ENCODE measurements around the gene FAM90A26. TPM values are rescaled to one million over a fixed set of nuclear protein-coding genes. Genes with fewer than 3 reads are reported as not detected.
"Not testable (repeated sequence)": the region's sequence is repeated elsewhere in the genome, so short reads cannot be mapped to it uniquely, and the experiment has no call there.

The FAM90A26 gene, protein sequence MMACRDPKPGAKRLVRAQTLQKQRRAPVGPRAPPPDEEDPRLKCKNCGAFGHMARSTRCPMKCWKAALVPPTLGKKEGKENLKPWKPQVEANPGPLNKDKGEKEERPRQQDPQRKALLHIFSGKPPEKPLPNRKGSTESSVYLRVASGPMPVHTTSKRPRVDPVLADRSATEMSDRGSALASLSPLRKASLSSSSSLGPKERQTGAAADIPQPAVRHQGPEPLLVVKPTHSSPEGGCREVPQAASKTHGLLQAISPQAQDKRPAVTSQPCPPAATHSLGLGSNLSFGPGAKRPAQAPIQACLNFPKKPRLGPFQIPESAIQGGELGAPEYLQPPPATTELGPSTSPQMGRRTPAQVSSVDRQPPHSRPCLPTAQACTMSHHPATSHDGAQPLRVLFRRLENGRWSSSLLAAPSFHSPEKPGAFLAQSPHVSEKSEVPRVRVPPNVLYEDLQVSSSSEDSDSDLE
- not detected for polyA plus RNA-seq (2013, experiment 1 of 2)
- polyA plus RNA-seq (2013, experiment 2 of 2) = not detected

DNA sequence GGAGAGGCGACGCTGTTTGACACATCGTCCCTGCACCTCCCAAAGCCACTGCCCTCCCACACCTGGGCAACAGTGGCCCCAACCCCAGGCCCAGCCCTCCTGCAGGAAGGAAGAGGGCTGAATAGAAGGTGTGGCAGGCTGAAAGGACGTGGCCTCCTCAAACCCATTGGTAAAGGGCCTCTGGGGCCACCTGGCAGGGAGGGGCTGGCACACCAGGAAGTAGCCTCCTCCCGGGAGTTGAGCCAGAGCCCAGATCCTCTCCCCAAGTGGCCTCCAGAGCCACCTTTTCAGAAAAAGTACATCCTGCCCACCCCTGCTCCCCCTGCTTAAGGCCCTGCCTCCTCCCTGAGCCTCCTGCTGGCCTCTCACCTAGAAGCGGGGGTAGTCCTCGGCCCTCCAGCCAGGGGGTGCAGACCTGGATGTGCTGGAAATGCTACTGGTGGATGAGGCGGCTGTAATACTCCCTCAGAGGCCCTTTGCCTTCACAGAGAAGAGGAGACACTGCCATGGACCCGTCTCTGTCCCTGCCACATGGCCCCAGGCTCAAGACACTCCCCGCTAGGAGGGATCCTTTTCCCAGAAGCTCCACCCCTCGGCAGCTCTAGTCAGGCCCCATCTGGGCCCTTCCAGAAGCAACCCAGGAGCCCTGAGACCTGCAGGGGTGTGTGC, at the start of gene FAM90A26:
TSS of gene FAM90A26 (plus strand) at position 619 of the 669 bp plus-strand sequence. CDS start 2,764 bp downstream, outside the sequence.
- not testable (repeated sequence) for H2AFZ ChIP-seq (ENCODE audit: low read length); H3K36me3 ChIP-seq (replicated peaks in 1 of 2; ENCODE audit: control insufficient read depth in 2 of 2, insufficient read depth in 2 of 2, low read length in 2 of 2); H4K91ac ChIP-seq (ENCODE audit: low read depth, low read length, poor library complexity); H4K8ac ChIP-seq (ENCODE audit: low read depth, low read length); H3K18ac ChIP-seq (ENCODE audit: low read length); H2BK5ac ChIP-seq (ENCODE audit: low read length); H3K79me1 ChIP-seq (ENCODE audit: low read depth, low read length); H2BK120ac ChIP-seq (ENCODE audit: low read depth, low read length); H3K9ac ChIP-seq (ENCODE audit: low read depth, low read length, poor library complexity); H3K27ac ChIP-seq (replicated peaks; ENCODE audit: low read length); DNase-seq (ENCODE audit: low spot score); H2BK12ac ChIP-seq (ENCODE audit: low read length); H3K4me3 ChIP-seq (ENCODE audit: low read length in 2 of 2); H3K23ac ChIP-seq (ENCODE audit: low read depth, low read length, poor library complexity); H3K14ac ChIP-seq (ENCODE audit: low read length); H3K4me1 ChIP-seq (ENCODE audit: control insufficient read depth in 2 of 2, insufficient read depth in 1 of 2, low read depth in 1 of 2, low read length in 2 of 2); H3K27me3 ChIP-seq (ENCODE audit: control insufficient read depth in 3 of 3, insufficient read depth in 3 of 3, low read depth in 1 of 3, low read length in 3 of 3); H3K4ac ChIP-seq (ENCODE audit: low read length); H3K4me2 ChIP-seq (ENCODE audit: insufficient read depth, low read length, poor library complexity, severe bottlenecking); H2AK5ac ChIP-seq (ENCODE audit: low read depth, low read length); H3K9me3 ChIP-seq (replicated peaks in 1 of 2; ENCODE audit: control insufficient read depth in 2 of 2, insufficient read depth in 1 of 2, low read depth in 1 of 2, low read length in 2 of 2); H2BK15ac ChIP-seq (ENCODE audit: low read length)
- WGBS, 2 donors (ENCODE audit: extremely low coverage in 2 of 2, insufficient read length in 2 of 2, insufficient replicate concordance in 1 of 2) = no CpG with 5 or more reads among the region's 11 CpGs

- not testable (repeated sequence) for H2BK12ac ChIP-seq (ENCODE audit: low read length); H2BK120ac ChIP-seq (ENCODE audit: low read depth, low read length); H3K9me3 ChIP-seq (replicated peaks in 1 of 2; ENCODE audit: control insufficient read depth in 2 of 2, insufficient read depth in 1 of 2, low read depth in 1 of 2, low read length in 2 of 2); H3K4ac ChIP-seq (ENCODE audit: low read length); H3K4me3 ChIP-seq (ENCODE audit: low read length in 2 of 2); H3K14ac ChIP-seq (ENCODE audit: low read length); H2BK15ac ChIP-seq (ENCODE audit: low read length); H3K4me2 ChIP-seq (ENCODE audit: insufficient read depth, low read length, poor library complexity, severe bottlenecking); H3K18ac ChIP-seq (ENCODE audit: low read length); H2AFZ ChIP-seq (ENCODE audit: low read length); H3K79me1 ChIP-seq (ENCODE audit: low read depth, low read length); H3K27ac ChIP-seq (replicated peaks; ENCODE audit: low read length); DNase-seq (ENCODE audit: low spot score); H3K23ac ChIP-seq (ENCODE audit: low read depth, low read length, poor library complexity); H4K8ac ChIP-seq (ENCODE audit: low read depth, low read length); H3K9ac ChIP-seq (ENCODE audit: low read depth, low read length, poor library complexity); H2AK5ac ChIP-seq (ENCODE audit: low read depth, low read length); H3K36me3 ChIP-seq (replicated peaks in 1 of 2; ENCODE audit: control insufficient read depth in 2 of 2, insufficient read depth in 2 of 2, low read length in 2 of 2); H3K27me3 ChIP-seq (ENCODE audit: control insufficient read depth in 3 of 3, insufficient read depth in 3 of 3, low read depth in 1 of 3, low read length in 3 of 3); H2BK5ac ChIP-seq (ENCODE audit: low read length); H4K91ac ChIP-seq (ENCODE audit: low read depth, low read length, poor library complexity); H3K4me1 ChIP-seq (ENCODE audit: control insufficient read depth in 2 of 2, insufficient read depth in 1 of 2, low read depth in 1 of 2, low read length in 2 of 2)
- WGBS, 2 donors (ENCODE audit: extremely low coverage in 2 of 2, insufficient read length in 2 of 2, insufficient replicate concordance in 1 of 2) = no CpG with 5 or more reads among the region's 8 CpGs
Observed at GRCh38 chr4:9122711-9123110, 47.5 kb upstream of the FAM90A26 start.

DNA sequence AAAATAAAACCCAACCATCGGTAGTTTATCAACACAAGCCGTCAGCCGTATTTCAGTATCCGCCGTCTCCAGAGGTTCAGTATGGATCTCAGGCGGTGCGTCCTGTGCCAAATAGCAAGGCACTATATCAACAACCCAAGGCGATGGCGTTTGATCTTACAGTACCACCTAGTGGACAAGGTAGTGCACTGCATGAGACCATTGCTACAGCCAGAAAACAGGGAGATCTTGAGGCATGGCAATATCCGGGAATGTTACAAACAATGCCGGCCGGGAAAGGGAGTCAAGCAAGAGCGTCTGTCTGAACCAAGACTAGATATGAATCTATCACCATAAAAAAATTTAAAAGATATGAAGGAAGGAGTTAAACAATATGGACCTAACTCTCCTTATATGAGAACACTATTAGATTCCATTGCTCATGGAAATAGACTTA, 46.6 kb upstream of the FAM90A26 start:
- not testable (repeated sequence) for H2AFZ ChIP-seq (ENCODE audit: low read length); H2BK12ac ChIP-seq (ENCODE audit: low read length); H3K4ac ChIP-seq (ENCODE audit: low read length); H3K79me1 ChIP-seq (ENCODE audit: low read depth, low read length); H3K36me3 ChIP-seq (replicated peaks in 1 of 2; ENCODE audit: control insufficient read depth in 2 of 2, insufficient read depth in 2 of 2, low read length in 2 of 2); H3K14ac ChIP-seq (ENCODE audit: low read length); H4K8ac ChIP-seq (ENCODE audit: low read depth, low read length); H3K18ac ChIP-seq (ENCODE audit: low read length); H3K4me3 ChIP-seq (ENCODE audit: low read length in 2 of 2); H3K27me3 ChIP-seq (ENCODE audit: control insufficient read depth in 3 of 3, insufficient read depth in 3 of 3, low read depth in 1 of 3, low read length in 3 of 3); H2AK5ac ChIP-seq (ENCODE audit: low read depth, low read length); H3K23ac ChIP-seq (ENCODE audit: low read depth, low read length, poor library complexity); H4K91ac ChIP-seq (ENCODE audit: low read depth, low read length, poor library complexity); H2BK5ac ChIP-seq (ENCODE audit: low read length); H3K9ac ChIP-seq (ENCODE audit: low read depth, low read length, poor library complexity); H2BK120ac ChIP-seq (ENCODE audit: low read depth, low read length); H3K4me1 ChIP-seq (ENCODE audit: control insufficient read depth in 2 of 2, insufficient read depth in 1 of 2, low read depth in 1 of 2, low read length in 2 of 2); H2BK15ac ChIP-seq (ENCODE audit: low read length); H3K9me3 ChIP-seq (replicated peaks in 1 of 2; ENCODE audit: control insufficient read depth in 2 of 2, insufficient read depth in 1 of 2, low read depth in 1 of 2, low read length in 2 of 2); H3K27ac ChIP-seq (replicated peaks; ENCODE audit: low read length); H3K4me2 ChIP-seq (ENCODE audit: insufficient read depth, low read length, poor library complexity, severe bottlenecking)
- DNase-seq (ENCODE audit: low spot score) = peak; percentile 40
- WGBS, 2 donors (ENCODE audit: extremely low coverage in 2 of 2, insufficient read length in 2 of 2, insufficient replicate concordance in 1 of 2) = no CpG with 5 or more reads among the region's 13 CpGs

DNA sequence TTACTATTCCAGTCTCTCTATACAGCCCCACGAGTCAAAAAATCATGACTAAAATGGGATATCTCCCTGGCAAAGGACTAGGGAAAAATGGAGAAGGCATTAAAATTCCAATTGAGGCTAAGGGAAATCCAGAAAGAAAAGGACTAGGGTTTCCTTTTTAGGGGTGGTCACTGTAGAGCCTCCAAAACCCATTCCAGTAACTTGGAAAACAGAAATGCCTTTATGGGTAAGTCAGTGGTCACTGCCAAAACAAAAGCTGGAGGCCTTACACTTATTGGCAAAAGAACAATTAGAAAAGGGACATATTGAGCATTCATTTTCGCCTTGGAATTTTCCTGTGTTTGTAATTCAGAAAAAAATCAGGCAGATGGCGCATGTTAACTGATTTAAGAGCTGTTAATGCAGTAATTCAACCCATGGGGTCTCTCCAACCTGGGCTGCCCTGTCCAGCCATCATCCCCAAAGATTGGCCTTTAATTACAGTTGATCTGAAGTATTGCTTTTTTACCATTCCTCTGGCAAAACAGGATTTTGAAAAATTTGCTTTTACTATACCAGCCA, 44.5 kb upstream of the FAM90A26 start:
- not testable (repeated sequence) for H2BK12ac ChIP-seq (ENCODE audit: low read length); H3K23ac ChIP-seq (ENCODE audit: low read depth, low read length, poor library complexity); H3K4me1 ChIP-seq (ENCODE audit: control insufficient read depth in 2 of 2, insufficient read depth in 1 of 2, low read depth in 1 of 2, low read length in 2 of 2); H2BK120ac ChIP-seq (ENCODE audit: low read depth, low read length); H3K4ac ChIP-seq (ENCODE audit: low read length); H4K8ac ChIP-seq (ENCODE audit: low read depth, low read length); H2AFZ ChIP-seq (ENCODE audit: low read length); H3K9ac ChIP-seq (ENCODE audit: low read depth, low read length, poor library complexity); H3K18ac ChIP-seq (ENCODE audit: low read length); H3K27me3 ChIP-seq (ENCODE audit: control insufficient read depth in 3 of 3, insufficient read depth in 3 of 3, low read depth in 1 of 3, low read length in 3 of 3); H2BK5ac ChIP-seq (ENCODE audit: low read length); H3K9me3 ChIP-seq (replicated peaks in 1 of 2; ENCODE audit: control insufficient read depth in 2 of 2, insufficient read depth in 1 of 2, low read depth in 1 of 2, low read length in 2 of 2); H3K14ac ChIP-seq (ENCODE audit: low read length); H3K36me3 ChIP-seq (replicated peaks in 1 of 2; ENCODE audit: control insufficient read depth in 2 of 2, insufficient read depth in 2 of 2, low read length in 2 of 2); H2BK15ac ChIP-seq (ENCODE audit: low read length); H3K4me2 ChIP-seq (ENCODE audit: insufficient read depth, low read length, poor library complexity, severe bottlenecking); H3K79me1 ChIP-seq (ENCODE audit: low read depth, low read length); H2AK5ac ChIP-seq (ENCODE audit: low read depth, low read length); DNase-seq (ENCODE audit: low spot score); H3K27ac ChIP-seq (replicated peaks; ENCODE audit: low read length); H3K4me3 ChIP-seq (ENCODE audit: low read length in 2 of 2); H4K91ac ChIP-seq (ENCODE audit: low read depth, low read length, poor library complexity)
- WGBS, 2 donors (ENCODE audit: extremely low coverage in 2 of 2, insufficient read length in 2 of 2, insufficient replicate concordance in 1 of 2) = no CpG with 5 or more reads among the region's 3 CpGs

Data from neuronal stem cell (in vitro differentiated cells).